Rectal smooth muscle tissue (tissue), 1 donor: Measurements from ENCODE around the gene TTC28.

ENCODE experiments used
- H3K27ac ChIP-seq: one replicate; pipeline ENCODE4 v1.7.0; 2013; ENCODE audit warnings: low read depth, low read length, inconsistent platforms
- H3K27me3 ChIP-seq: one replicate; pipeline ENCODE4 v1.7.0; 2013; ENCODE audit warnings: low read length; ENCODE audit not compliant: control insufficient read depth, insufficient read depth
- H3K36me3 ChIP-seq: one replicate; pipeline ENCODE4 v1.7.0; 2013; ENCODE audit warnings: low read length; ENCODE audit not compliant: control insufficient read depth, insufficient read depth
- H3K4me1 ChIP-seq: one replicate; pipeline ENCODE4 v1.7.0; 2013; ENCODE audit warnings: low read length; ENCODE audit not compliant: control insufficient read depth, insufficient read depth
- H3K4me3 ChIP-seq: one replicate; pipeline ENCODE4 v1.7.0; 2013; ENCODE audit warnings: low read length
- H3K9ac ChIP-seq: one replicate; pipeline ENCODE4 v1.7.0; 2013; ENCODE audit warnings: low read length

TTC28 gene

DNA sequence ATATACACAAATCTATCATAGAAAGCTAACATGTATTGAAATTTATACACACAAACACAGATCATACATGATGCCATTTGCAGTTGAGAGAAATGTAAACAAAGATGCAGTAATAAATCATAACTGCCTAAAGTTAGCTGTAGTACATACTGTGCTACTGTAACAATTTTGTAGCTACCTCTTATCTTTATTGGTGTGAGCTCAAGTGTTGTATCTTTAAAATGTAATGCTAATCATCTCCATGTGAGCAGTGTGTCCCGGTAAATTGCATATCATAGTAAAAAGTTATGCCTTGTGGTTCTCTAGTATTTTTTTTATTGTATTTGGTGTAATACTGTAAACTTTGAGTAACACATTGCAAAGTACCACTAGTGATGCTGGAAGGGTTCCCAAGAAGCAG lies 743.7 kb downstream of the TTC28 start:
- Histone ChIP-seq H3K36me3 (no peaks in the 10 kb centered on the region), H3K27ac (no peak overlapping the region), H3K27me3 (no peaks in the 10 kb centered on the region), H3K4me1 (no peaks in the 10 kb centered on the region), H3K9ac (no peak overlapping the region), H3K4me3 (no peak overlapping the region)

GRCh38 chr22:27934069-27934468 lies 745.6 kb downstream of the TTC28 start:
- Histone ChIP-seq H3K36me3 (no peaks in the 10 kb centered on the region), H3K4me3 (no peak overlapping the region), H3K4me1 (no peaks in the 10 kb centered on the region), H3K27ac (no peak overlapping the region), H3K27me3 (no peaks in the 10 kb centered on the region), H3K9ac (no peak overlapping the region)

DNA sequence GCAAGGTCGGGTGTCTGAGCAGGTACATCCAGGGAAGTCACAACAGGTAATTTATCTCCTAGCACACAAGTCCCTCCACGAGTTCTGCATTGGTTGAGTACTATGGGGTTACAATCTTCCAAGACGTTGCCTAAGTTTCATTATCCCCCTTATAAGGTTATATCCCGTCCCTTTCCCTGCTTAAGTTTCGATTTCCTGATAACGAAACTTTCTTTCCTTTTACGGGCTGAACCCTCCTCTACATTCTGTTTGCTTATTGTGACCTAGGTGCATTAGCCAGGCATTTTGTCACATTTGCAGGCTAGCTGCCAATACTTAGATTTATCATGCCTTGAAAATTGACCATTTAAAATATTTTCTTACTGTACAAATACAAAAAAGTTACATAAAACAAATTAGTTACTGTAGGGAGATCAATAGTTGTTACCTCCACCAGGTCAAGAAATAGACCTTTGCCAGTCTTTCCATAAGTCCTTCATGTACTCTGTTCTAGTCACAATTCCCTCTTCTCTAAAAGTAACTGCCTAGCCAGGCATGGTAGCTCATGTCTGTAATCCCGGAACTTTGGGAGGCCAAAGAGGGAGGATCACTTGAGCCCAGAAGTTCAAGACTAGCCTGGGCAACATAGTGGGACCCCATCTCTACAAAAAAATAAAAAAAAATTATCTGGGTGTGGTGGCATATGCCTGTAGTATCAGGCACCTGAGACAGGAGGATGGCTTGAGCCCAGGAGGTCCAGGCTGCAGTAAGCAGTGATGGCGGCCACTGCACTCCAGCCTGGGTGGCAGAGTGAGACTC lies 746.3 kb downstream of the TTC28 start:
- no peak overlapping the region for H3K4me3 ChIP-seq
- H3K9ac ChIP-seq: no peak overlapping the region
- H3K27me3 ChIP-seq: no peaks in the 10 kb centered on the region
- H3K4me1 ChIP-seq: no peaks in the 10 kb centered on the region
- H3K27ac ChIP-seq: no peak overlapping the region
- H3K36me3 ChIP-seq: no peaks in the 10 kb centered on the region

- Histone ChIP-seq H3K4me3 (no peak overlapping the region), H3K36me3 (no peaks in the 10 kb centered on the region), H3K9ac (no peak overlapping the region), H3K27me3 (no peaks in the 10 kb centered on the region), H3K27ac (no peak overlapping the region), H3K4me1 (no peaks in the 10 kb centered on the region)
These were observed 749.1 kb downstream of the TTC28 start for GRCh38 chr22:27930331-27931060.
